Measurements from ENCODE around the gene POU6F2.
"Not testable (repeated sequence)": the region's sequence is repeated elsewhere in the genome, so short reads cannot be mapped to it uniquely, and the experiment has no call there.

POU6F2 gene

GRCh38 chr7:38953227-38953626, 24.5 kb upstream of the POU6F2 start:
- peaks cover 18% of the 10 kb centered on the region for H3K27me3 Mint-ChIP-seq
- H3K36me3 Mint-ChIP-seq (ENCODE audit: low read depth): no peaks in the 10 kb centered on the region
- H3K4me1 Mint-ChIP-seq: no peaks in the 10 kb centered on the region
- no peak overlapping the region for H3K27ac Mint-ChIP-seq
- no peak for DNase-seq
- H3K9me3 Mint-ChIP-seq: no peaks in the 10 kb centered on the region
- no peak overlapping the region for H3K4me3 Mint-ChIP-seq
- ATAC-seq: no peak

GRCh38 chr7:38953971-38954370, 23.7 kb upstream of the POU6F2 start:
- no peaks in the 10 kb centered on the region for H3K9me3 Mint-ChIP-seq
- peaks cover 16% of the 10 kb centered on the region for H3K27me3 Mint-ChIP-seq
- H3K4me3 Mint-ChIP-seq: no peak overlapping the region
- H3K27ac Mint-ChIP-seq: no peak overlapping the region
- no peaks in the 10 kb centered on the region for H3K4me1 Mint-ChIP-seq
- ATAC-seq (no peak), DNase-seq (no peak)
- no peaks in the 10 kb centered on the region for H3K36me3 Mint-ChIP-seq (ENCODE audit: low read depth)

- H3K4me3 Mint-ChIP-seq: no peak overlapping the region
- H3K9me3 Mint-ChIP-seq: no peaks in the 10 kb centered on the region
- DNase-seq: no peak
- ATAC-seq: no peak
- H3K27me3 Mint-ChIP-seq: peaks cover 16% of the 10 kb centered on the region
- H3K27ac Mint-ChIP-seq: no peak overlapping the region
- H3K4me1 Mint-ChIP-seq: no peaks in the 10 kb centered on the region
- no peaks in the 10 kb centered on the region for H3K36me3 Mint-ChIP-seq (ENCODE audit: low read depth)
Measured at GRCh38 chr7:38955892-38956291, 21.8 kb upstream of the POU6F2 start.

GRCh38 chr7:38962028-38962427, 15.7 kb upstream of the POU6F2 start:
- Mint-ChIP-seq H3K36me3 (ENCODE audit: low read depth) (no peaks in the 10 kb centered on the region), H3K27me3 (peaks cover 7% of the 10 kb centered on the region), H3K4me1 (no peaks in the 10 kb centered on the region), H3K9me3 (peaks cover 8% of the 10 kb centered on the region), H3K4me3 (no peak overlapping the region), H3K27ac (no peak overlapping the region)
- DNase-seq (no peak), ATAC-seq (no peak)

GRCh38 chr7:38964921-38965320, 12.8 kb upstream of the POU6F2 start:
- Mint-ChIP-seq H3K27ac (no peak overlapping the region), H3K4me1 (no peaks in the 10 kb centered on the region), H3K4me3 (no peak overlapping the region), H3K36me3 (ENCODE audit: low read depth) (no peaks in the 10 kb centered on the region), H3K9me3 (peaks cover 8% of the 10 kb centered on the region), H3K27me3 (peaks cover 7% of the 10 kb centered on the region)
- no peak for ATAC-seq
- no peak for DNase-seq

- ATAC-seq (no peak), DNase-seq (no peak)
- H3K36me3 Mint-ChIP-seq (ENCODE audit: low read depth): no peaks in the 10 kb centered on the region
- H3K9me3 Mint-ChIP-seq: peaks cover 5% of the 10 kb centered on the region
- H3K27ac Mint-ChIP-seq: no peak overlapping the region
- H3K4me1 Mint-ChIP-seq: no peaks in the 10 kb centered on the region
- peaks cover 36% of the 10 kb centered on the region for H3K27me3 Mint-ChIP-seq
- H3K4me3 Mint-ChIP-seq: no peak overlapping the region
Measured at GRCh38 chr7:38973760-38974159, 3.9 kb upstream of the POU6F2 start.

- Mint-ChIP-seq H3K9me3 (peaks cover 3% of the 10 kb centered on the region), H3K27me3 (peaks cover 40% of the 10 kb centered on the region), H3K4me1 (no peaks in the 10 kb centered on the region), H3K36me3 (ENCODE audit: low read depth) (no peaks in the 10 kb centered on the region), H3K4me3 (no peak overlapping the region), H3K27ac (no peak overlapping the region)
- no peak for ATAC-seq
- DNase-seq: no peak
Measured at GRCh38 chr7:38975944-38976392, 1.7 kb upstream of the POU6F2 start.

- no peak for DNase-seq
- no peak overlapping the region for H3K27ac Mint-ChIP-seq
- no peaks in the 10 kb centered on the region for H3K36me3 Mint-ChIP-seq (ENCODE audit: low read depth)
Measured at GRCh38 chr7:38978491-38978890, 782 bp downstream of the POU6F2 start.

GRCh38 chr7:38992203-38992602, 14.5 kb downstream of the POU6F2 start:
- ATAC-seq: no peak
- H3K9me3 Mint-ChIP-seq: no peaks in the 10 kb centered on the region

More at GRCh38 chr7:38978491-38978890, 782 bp downstream of the POU6F2 start:
- no peaks in the 10 kb centered on the region for H3K4me1 Mint-ChIP-seq
- peaks cover 43% of the 10 kb centered on the region for H3K27me3 Mint-ChIP-seq
- no peak overlapping the region for H3K4me3 Mint-ChIP-seq
- no peak for ATAC-seq
- no peaks in the 10 kb centered on the region for H3K9me3 Mint-ChIP-seq

GRCh38 chr7:39001595-39001994, 23.9 kb downstream of the POU6F2 start:
- Mint-ChIP-seq H3K9me3 (no peaks in the 10 kb centered on the region), H3K4me3 (no peak overlapping the region), H3K4me1 (no peaks in the 10 kb centered on the region), H3K27me3 (peaks cover 4% of the 10 kb centered on the region), H3K36me3 (ENCODE audit: low read depth) (no peaks in the 10 kb centered on the region), H3K27ac (no peak overlapping the region)
- ATAC-seq (no peak), DNase-seq (no peak)

More at GRCh38 chr7:38992203-38992602, 14.5 kb downstream of the POU6F2 start:
- no peak for DNase-seq
- Mint-ChIP-seq H3K4me3 (no peak overlapping the region), H3K4me1 (no peaks in the 10 kb centered on the region), H3K27me3 (peaks cover 11% of the 10 kb centered on the region), H3K36me3 (ENCODE audit: low read depth) (no peaks in the 10 kb centered on the region), H3K27ac (no peak overlapping the region)

GRCh38 chr7:39002755-39003154, 25.0 kb downstream of the POU6F2 start:
- H3K27me3 Mint-ChIP-seq: peaks cover 2% of the 10 kb centered on the region
- no peak overlapping the region for H3K4me3 Mint-ChIP-seq
- no peaks in the 10 kb centered on the region for H3K9me3 Mint-ChIP-seq
- ATAC-seq (no peak), DNase-seq (no peak)
- no peaks in the 10 kb centered on the region for H3K4me1 Mint-ChIP-seq
- no peak overlapping the region for H3K27ac Mint-ChIP-seq
- no peaks in the 10 kb centered on the region for H3K36me3 Mint-ChIP-seq (ENCODE audit: low read depth)

GRCh38 chr7:39005036-39005435, 27.3 kb downstream of the POU6F2 start:
- DNase-seq (no peak), ATAC-seq (no peak)
- Mint-ChIP-seq H3K4me3 (no peak overlapping the region), H3K9me3 (no peaks in the 10 kb centered on the region), H3K27ac (no peak overlapping the region), H3K36me3 (ENCODE audit: low read depth) (no peaks in the 10 kb centered on the region), H3K27me3 (peaks cover 2% of the 10 kb centered on the region), H3K4me1 (no peaks in the 10 kb centered on the region)

- H3K9me3 Mint-ChIP-seq: no peaks in the 10 kb centered on the region
- ATAC-seq (no peak), DNase-seq (no peak)
- no peak overlapping the region for H3K27ac Mint-ChIP-seq
- H3K4me1 Mint-ChIP-seq: no peaks in the 10 kb centered on the region
- peaks cover 2% of the 10 kb centered on the region for H3K27me3 Mint-ChIP-seq
- H3K36me3 Mint-ChIP-seq (ENCODE audit: low read depth): no peaks in the 10 kb centered on the region
- no peak overlapping the region for H3K4me3 Mint-ChIP-seq
Measured at GRCh38 chr7:39005461-39005860, 27.8 kb downstream of the POU6F2 start.

GRCh38 chr7:39013049-39013939, 35.6 kb downstream of the POU6F2 start:
- not testable (repeated sequence) for H3K27me3 Mint-ChIP-seq; H3K4me1 Mint-ChIP-seq; ATAC-seq; H3K4me3 Mint-ChIP-seq; H3K9me3 Mint-ChIP-seq; H3K27ac Mint-ChIP-seq; DNase-seq; H3K36me3 Mint-ChIP-seq (ENCODE audit: low read depth)

- no peak overlapping the region for H3K27ac Mint-ChIP-seq
Measured at GRCh38 chr7:39016609-39017008, 38.9 kb downstream of the POU6F2 start.

More at GRCh38 chr7:39016609-39017008, 38.9 kb downstream of the POU6F2 start:
- Mint-ChIP-seq H3K9me3 (no peaks in the 10 kb centered on the region), H3K4me3 (no peak overlapping the region), H3K27me3 (no peaks in the 10 kb centered on the region), H3K36me3 (ENCODE audit: low read depth) (no peaks in the 10 kb centered on the region), H3K4me1 (no peaks in the 10 kb centered on the region)
- ATAC-seq (no peak), DNase-seq (no peak)
